Liver (tissue), 3 donors: ENCODE measurements around the gene STRIP2.

Experiments
- JUND ChIP-seq, 2 donors: IDR thresholded peaks; 2 replicates each; pipeline ENCODE4 v1.6.1; 2016; ENCODE audit warnings: antibody characterized with exemption in 2 of 2
- RAD21 ChIP-seq, 2 donors: IDR thresholded peaks; 2 replicates each; pipeline ENCODE4 v1.6.1; 2016; ENCODE audit warnings: antibody characterized with exemption in 2 of 2, mild to moderate bottlenecking in 2 of 2
- SP1 ChIP-seq: IDR thresholded peaks from 2 replicates; pipeline ENCODE4 v1.6.1; 2018; ENCODE audit warnings: antibody characterized with exemption, mild to moderate bottlenecking
- TF ChIP-seq, protein P1 (sequence below): IDR thresholded peaks from 2 replicates; pipeline ENCODE4 v1.6.1; 2016; ENCODE audit warnings: antibody characterized with exemption
- TF ChIP-seq, protein P2 (sequence below): fragments of 150-350 bp; IDR thresholded peaks from 2 replicates; pipeline ENCODE4 v1.5.1; 2017; ENCODE audit warnings: improper control_type of control experiment, low read depth, low read length; ENCODE audit not compliant: missing input control
- donor health status: healthy.
- donor health status: healthy.

DNA sequence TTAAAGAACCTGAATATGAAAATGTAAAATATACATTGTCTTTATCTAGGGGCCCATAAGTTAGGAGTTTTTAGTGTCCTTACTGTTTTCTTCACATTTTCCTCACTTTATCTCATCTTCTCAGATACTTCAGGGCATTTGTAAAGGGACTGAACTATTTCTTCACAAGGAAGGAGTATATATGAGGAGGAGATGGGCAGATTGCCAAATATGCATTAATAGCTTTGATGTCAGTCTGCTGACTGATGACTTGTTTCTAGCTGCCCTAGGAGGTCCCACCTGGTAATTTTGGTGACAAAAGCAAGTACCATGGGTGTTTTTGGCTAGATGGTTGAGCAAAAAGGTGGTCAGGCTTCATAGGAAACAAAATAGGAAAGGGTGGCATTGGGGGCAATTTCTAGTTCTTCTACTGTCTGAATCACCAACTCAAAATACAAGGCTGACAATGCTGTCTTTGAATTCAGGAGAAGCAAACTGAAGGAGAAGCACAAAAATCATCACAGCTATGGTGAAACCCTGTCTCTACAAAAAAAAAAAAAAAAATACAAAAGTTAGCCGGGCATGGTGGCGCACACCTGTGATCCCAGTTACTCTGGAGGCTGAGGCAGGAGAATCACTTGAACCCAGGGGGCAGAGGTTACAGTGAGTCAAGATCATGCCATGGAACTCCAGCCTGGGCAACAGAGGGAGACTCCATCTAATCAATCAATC lies 10.4 kb upstream of the STRIP2 start:
- TF ChIP-seq RAD21 (IDR thresholded peaks at IDR 0.05) (no peak), SP1 (no peak), JUND (IDR thresholded peaks at IDR 0.05) (no peak)
- TF ChIP-seq, protein P1, sequence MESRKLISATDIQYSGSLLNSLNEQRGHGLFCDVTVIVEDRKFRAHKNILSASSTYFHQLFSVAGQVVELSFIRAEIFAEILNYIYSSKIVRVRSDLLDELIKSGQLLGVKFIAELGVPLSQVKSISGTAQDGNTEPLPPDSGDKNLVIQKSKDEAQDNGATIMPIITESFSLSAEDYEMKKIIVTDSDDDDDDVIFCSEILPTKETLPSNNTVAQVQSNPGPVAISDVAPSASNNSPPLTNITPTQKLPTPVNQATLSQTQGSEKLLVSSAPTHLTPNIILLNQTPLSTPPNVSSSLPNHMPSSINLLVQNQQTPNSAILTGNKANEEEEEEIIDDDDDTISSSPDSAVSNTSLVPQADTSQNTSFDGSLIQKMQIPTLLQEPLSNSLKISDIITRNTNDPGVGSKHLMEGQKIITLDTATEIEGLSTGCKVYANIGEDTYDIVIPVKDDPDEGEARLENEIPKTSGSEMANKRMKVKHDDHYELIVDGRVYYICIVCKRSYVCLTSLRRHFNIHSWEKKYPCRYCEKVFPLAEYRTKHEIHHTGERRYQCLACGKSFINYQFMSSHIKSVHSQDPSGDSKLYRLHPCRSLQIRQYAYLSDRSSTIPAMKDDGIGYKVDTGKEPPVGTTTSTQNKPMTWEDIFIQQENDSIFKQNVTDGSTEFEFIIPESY: no peak
- TF ChIP-seq, protein P2, sequence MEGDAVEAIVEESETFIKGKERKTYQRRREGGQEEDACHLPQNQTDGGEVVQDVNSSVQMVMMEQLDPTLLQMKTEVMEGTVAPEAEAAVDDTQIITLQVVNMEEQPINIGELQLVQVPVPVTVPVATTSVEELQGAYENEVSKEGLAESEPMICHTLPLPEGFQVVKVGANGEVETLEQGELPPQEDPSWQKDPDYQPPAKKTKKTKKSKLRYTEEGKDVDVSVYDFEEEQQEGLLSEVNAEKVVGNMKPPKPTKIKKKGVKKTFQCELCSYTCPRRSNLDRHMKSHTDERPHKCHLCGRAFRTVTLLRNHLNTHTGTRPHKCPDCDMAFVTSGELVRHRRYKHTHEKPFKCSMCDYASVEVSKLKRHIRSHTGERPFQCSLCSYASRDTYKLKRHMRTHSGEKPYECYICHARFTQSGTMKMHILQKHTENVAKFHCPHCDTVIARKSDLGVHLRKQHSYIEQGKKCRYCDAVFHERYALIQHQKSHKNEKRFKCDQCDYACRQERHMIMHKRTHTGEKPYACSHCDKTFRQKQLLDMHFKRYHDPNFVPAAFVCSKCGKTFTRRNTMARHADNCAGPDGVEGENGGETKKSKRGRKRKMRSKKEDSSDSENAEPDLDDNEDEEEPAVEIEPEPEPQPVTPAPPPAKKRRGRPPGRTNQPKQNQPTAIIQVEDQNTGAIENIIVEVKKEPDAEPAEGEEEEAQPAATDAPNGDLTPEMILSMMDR: no peak
